Measurements from ENCODE around the gene DOK5.

DOK5 gene

DNA sequence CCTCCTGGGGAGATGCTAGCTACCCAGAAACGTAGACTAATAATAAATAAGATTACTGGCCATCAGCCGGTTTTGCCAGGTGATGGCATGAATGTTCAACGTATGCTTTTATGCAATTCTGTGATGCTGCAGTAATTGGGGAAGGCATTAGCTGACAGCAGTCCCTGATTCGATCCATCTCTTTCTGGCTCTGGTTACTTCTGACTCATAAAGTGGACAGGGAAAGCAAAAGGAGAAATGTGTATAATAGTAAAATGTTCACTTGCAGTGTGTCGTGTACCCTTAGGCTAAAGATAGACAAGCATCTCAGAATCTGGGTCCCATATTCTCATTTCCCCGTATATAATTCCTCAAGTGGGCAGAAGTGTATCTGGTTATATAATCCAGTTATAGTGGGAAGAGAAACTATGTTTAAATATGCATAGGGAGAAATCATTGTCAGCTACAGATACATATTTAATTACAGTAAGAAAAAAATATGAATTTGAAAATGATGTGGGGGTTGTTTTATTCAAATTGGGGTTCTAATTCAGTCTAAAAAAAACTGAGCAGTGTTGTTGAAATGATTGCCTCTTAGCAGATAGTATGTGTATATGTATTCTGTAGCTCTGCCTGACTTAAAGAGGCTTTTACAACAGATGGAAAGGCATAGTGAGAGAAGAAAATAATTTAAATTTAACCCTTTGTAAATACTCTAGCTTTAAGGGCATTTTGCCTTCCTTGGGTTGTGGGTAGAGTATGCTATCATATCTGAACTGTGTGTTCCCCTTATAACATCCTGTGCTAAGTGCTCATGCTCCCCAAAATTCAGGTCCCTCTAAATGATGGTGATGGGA, 40.6 kb downstream of the DOK5 start:
- DNase-seq: no peak

DNA sequence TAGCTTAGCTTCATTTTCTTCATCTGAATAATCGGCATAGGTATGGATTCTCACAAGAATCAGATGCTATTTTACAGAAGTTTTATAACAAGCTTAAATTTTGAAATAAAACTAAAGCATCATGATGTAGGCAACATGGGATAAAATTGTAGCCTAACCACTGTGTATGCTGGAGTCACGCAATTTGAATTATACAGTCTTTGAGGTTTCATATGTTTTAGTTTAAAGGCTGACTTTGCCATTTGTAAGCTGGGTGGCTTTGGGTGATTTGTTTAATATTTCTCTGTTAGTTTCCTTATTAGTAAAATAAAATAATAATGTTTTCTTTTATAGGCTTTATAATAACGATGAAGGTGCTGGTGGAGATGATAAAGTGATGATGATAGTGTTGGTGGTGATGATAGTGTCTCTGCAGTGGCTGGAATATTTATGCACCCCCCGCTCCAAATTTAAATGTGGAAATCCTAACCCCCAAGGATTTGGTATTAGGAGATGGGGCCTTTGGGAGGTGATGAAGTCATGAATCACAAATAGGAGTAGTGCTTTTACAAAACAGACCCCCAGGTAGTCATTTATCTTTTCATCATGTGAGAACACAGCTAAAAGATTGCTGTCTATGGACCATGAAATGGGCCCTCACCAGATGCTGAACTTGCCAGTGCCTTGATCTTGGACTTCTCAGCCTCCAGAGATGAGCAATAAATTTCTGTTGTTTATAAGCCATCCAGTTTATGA, 42.0 kb downstream of the DOK5 start:
- no peak for DNase-seq

DNA sequence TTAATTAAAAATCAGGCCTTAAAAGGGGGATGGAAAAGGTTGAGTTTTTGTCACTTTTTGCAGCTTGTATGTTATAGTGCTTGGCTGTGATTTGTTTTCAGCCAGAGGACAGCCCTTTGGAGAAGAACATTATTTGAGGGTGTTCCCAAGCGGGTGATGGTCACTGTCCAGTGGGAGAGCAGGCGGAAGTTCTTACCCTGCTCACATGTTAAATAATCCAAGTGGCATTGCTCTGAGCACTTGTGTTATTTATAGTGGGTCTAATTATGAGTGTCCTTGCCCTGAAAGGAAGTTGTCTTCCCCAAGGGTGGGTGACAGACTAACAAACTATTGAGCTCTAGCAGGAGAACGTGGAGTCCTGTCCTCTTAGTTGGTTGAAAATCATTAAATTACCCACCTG, 49.5 kb downstream of the DOK5 start:
- no peak for DNase-seq

DNA sequence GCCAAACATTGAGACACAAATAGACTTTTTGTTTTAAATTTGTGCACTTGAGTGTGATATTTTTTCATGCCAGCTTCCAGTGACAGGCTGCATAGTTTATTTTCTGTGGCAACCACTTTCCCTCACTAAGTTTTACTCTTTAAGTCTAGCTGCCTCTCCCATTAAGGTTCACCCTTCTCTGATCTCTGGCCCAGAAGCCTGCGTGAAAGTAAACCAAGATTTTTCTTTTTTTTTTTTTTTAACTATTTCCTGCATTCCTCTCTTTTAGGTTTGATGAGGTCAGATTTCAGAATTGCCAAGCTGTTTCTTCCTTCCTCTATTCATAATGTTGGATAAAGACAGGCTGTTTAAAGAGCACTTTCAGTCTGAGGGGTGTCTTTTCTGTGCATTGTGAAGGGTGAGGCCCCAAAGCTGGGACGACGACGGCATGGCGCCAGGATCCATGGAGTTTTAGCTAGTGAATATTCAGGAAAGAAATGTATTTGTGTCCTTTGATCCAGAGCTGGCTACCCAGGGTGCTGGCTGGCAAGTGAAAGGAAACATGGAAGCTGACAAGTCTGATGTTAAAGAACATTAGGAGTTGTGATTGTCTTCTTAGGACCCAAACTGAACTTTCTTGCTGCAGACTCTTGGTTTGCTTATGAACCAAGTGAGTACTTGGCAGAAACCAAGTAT, 50.7 kb downstream of the DOK5 start:
- no peak for DNase-seq

DNA sequence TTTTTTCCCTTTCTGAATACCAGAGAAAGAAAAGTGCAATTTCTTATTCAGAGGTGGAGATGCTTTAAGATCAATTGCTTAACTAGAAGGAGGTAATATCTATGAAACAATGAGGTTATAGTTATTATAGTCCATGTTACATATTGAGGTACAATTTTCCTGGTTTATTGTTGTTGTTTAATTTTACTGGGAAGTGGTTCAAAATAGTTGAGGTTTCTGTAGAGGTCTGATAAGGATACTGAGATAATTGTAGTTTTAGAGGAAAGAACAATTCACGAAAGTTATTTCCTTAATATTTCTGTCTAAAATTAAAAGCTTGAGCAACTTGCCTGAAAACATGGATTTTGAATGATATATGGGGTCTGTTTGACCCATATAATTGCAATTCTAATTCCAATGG, 51.4 kb downstream of the DOK5 start:
- DNase-seq: no peak

DNA sequence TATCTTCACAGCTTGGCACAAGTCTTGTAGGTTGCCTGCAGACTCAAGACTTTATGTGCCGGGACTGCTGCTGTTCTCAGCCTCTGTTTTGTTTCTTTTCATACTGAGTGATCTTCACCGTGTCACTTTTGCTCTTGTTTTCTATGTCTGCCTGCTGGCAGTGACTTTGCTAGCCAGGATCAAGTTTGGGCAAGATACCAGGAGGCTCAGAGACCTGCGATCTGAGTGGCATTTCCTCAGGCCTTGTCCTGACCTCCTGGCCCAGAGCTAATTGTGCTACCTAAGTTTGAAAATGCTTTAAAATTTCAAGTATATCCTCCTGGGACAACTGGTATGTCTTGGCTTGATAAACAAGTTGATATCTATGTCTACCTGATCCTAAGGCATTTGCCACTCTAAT, 57.2 kb downstream of the DOK5 start:
- no peak for DNase-seq

DNA sequence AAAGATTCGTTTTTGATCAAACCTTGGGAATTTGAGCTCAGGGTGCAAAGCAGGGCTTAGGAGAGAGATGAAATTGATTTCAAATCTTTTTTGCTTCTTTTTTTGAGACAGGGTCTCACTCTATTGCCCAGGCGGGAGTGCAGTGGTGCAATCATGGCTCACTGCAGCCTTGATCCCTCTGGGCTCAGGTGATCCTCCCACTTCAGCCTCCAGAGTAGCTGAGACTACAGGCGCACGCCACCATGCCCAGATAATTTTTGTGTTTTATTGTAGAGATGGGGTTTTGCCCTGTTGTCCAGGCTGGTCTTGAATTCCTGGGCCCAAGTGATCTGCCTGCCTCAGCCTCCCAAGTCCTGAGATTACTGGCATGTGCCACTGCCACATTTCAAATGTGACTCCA, 58.7 kb downstream of the DOK5 start:
- DNase-seq: no peak

DNA sequence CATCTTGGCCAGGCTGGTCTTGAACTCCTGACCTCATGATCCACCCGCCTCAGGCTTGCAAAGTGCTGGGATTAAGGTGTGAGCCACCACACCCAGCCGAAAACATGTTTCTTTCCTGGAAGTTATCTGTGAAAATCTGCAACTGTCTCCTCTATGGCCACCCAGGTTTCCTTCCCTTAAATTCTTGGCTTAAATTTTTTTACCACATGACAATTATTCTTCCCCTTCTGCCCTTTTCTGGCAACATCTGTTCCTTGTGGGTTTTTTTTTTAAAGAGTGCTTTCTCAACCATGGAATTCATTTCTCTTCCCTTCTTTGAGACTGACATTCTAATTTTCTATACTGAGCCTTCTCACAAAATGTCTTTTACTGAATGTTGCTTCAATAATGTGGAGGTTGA, 59.6 kb downstream of the DOK5 start:
- DNase-seq: no peak

DNA sequence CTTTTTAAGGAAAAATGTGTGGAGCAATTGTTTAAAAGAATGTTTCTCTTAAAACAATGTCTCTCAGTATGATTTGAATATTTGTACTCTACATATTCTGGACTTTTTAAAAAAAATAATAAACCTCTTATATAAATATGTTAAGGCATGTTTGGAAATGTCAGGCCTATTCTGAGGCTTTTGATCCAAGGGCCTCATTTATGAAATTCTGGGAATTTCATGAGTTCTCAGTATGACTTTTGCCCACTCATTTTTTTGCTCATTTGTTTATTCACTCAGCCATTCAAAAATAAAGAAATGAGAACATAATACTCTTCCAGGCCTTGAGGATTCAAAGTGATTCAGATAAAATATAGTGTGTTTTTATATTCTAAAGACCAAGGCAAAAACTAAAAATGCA, 60.4 kb downstream of the DOK5 start:
- no peak for DNase-seq

DNA sequence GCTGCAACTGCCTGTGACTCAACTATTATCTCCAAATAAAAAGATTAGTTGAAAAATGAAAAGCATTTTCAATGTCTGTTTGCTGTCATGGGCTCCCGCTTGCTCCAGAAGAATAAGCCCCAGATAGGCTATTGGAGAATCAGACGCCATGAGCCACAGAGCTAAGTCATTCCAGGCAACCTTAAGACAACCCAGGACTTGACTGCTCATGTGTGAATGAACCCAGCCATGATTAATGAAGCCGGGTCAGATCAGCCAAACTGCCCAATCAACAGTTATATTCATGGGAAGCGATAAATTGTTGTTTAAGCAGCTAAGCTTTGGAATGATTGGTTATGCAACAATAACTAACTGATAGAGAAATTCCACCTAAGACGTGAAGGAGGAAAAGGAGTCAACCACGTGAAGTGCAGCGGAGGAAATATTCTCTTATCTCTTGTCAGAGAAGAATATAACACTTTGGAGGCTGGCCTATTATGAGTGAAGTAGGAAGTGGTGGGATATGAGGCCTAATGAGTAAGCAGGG, 64.2 kb downstream of the DOK5 start:
- no peak for DNase-seq

DNA sequence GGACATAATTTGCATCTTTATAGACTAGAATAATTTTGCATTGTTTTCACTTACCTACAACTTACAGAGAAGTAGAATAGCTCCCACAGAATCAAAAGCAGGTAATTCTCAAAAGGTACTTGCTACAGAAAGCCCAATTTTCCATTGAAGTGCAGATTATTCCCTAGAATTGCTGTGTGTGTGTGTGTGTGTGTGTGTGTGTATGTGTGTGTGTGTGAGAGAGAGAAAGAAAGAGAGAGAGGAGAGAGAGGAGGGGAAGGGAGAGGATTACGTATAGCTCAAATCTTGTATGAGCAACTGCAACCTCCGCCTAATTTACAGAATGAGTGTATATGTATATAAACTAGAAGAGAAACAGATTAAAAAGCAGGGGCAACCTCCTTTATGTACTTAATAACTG, 68.0 kb downstream of the DOK5 start:
- DNase-seq: no peak

DNA sequence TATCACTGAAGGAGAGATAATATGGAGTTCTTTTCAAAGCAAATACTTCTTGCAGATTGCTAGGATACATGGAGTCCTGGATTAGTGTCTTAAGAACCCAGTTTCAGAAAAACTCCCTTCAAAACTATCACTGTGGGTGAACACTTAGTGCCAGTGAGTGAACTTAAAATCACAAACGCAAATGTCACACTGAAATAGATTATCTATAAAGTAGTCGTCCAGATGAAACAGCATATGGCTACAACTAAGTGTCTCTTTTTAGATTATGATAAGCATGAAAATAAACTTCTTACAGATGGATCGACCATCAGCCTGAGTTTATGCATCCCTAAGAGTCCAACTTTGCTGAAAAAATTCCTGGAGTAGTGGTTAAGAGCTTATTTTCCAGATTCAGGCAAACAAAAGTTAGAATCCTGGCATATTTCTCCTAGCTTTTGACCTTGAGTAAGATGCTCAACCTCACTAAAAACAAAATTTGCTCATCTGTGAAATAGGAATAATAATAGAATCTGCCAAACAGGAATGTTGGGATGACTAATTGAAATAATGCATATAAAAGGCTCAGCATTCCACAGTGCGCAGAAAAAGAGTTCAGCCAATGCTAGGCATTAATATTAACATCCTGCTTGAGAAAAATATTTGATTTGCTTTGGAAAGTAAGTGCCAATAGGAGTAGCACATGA, 70.4 kb downstream of the DOK5 start:
- no peak for DNase-seq

DNA sequence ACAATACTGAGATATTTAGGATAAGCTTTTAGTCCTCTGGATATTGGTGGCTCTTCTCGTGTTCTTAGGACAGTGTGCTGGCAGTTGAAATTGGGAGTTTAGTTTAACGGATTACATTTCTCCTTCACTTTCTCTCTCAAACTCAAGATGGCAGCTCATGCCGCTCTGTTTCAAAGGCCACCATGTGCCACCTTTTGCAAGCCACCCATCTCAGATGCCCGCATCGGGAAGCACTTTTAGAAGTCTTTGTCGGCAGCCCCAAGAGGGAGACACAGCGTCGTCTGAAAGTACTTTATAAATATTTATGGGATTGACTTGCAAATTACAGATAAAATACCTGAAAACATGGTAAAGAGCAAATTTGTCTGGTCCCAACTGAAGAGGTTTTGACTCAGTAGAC, 73.5 kb downstream of the DOK5 start:
- DNase-seq: no peak

DNA sequence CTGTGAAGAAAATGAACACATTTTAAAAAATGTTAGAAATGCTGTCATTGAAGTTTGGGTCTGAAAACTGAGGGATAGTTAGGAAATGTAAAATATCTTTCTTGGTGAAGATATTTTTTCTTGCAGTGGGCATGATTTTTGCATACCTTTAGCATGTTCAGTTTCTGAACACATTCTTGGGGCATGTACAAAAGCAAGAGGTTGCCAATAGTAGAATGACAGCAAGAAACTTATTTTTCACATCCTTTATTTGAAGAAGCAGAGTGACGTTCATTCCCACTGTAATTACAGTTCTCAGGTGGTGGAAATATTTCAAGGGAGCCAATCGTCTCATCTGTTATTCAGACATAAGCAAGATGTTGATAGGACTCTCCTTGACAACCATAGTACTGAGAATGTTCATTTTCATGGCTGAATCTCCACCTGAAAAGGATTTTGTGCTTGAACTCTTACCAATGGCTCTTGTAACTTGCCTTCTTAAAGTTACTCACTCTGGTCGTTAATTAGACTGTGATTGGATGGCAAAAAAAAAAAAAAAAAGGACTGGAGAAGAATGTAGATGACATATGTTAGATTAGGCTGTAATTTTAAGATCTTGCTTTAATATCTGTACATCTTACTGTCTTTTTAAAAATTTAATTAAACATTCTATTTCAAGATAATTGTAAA, 74.4 kb downstream of the DOK5 start:
- no peak for DNase-seq

DNA sequence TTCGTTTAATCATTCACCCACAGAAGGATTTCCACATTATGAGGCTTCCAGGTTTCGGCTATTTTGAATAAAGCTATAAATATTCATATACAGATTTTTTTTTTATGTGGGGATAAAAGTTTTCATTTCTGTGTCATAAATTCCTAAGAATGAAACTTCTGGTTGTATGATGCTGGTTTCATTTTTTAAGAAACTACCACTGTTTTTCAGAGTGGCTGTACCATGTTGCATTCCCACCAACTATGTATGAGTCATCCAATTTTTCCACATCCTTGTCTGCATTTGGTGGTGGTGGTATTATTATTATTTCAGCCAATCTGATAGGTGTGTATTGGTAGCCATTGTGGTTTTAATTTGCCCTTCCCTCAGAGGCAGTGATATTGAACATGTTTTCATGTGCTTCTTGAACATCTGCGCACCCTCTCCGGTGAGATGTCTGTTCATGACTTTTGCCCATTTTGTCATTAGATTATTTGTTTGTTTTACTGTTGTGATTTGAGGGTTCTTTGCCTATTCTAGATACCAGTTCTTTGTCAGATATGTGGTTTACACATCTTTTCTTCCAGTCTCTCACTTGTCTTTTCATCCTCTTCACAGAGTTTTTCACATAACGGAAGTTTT, 75.5 kb downstream of the DOK5 start:
- DNase-seq: no peak

DNA sequence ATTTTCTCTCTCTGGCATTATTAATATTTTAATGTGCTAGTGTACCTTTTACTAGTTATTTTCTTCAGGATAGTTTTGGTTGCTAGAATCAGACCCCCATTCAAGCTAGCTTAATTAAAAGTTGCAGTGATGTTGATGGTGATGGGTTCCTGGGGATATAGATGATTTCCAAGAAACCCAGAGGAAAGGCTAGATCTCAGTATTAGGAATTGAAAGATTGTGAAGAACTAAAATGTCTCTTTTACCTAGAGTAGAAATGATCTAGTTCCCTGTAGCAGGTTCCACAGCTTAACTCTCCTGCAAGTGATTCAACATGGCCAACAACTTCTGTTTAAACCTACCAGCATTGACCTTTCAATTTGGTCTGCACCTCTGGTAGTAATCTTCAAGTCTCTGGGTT, 78.6 kb downstream of the DOK5 start:
- no peak for DNase-seq

DNA sequence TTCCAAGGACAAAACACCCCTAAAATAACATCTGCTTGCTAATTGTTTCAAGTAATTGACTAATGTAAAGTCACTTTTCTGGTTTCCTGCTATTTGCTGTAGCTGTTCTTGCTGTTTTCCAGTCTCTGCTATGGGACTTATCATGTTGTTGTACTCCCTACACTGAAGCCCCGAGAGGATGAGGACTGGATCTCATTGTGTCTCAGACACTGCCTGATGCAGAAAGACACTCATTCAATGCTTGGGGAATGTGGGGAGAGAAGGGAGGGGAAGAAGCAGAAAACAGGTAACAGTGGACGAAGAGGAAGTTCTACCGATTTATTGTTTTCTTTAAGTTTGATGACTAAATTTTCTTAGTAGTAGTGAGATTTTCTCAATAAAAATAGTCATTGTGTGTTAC, 79.8 kb downstream of the DOK5 start:
- DNase-seq: no peak

DNA sequence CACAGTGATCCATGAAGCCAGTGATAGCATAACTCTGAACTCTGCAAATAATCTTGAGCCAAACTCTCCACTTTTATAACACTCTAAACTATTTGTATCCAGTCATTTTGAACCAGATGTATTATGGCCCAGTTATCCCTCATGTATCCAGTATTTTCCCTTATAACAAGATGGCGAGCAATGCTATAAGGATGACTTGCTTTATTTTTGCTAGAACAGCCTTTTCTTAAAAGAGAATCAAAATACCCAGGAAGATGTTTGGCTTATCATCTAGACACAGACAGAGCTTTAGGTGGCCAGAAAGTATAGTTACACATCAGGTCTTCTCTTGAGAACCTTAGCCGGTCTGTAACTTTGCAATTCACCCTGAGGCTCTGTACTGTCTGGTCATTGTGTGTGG, 81.0 kb downstream of the DOK5 start:
- no peak for DNase-seq

DNA sequence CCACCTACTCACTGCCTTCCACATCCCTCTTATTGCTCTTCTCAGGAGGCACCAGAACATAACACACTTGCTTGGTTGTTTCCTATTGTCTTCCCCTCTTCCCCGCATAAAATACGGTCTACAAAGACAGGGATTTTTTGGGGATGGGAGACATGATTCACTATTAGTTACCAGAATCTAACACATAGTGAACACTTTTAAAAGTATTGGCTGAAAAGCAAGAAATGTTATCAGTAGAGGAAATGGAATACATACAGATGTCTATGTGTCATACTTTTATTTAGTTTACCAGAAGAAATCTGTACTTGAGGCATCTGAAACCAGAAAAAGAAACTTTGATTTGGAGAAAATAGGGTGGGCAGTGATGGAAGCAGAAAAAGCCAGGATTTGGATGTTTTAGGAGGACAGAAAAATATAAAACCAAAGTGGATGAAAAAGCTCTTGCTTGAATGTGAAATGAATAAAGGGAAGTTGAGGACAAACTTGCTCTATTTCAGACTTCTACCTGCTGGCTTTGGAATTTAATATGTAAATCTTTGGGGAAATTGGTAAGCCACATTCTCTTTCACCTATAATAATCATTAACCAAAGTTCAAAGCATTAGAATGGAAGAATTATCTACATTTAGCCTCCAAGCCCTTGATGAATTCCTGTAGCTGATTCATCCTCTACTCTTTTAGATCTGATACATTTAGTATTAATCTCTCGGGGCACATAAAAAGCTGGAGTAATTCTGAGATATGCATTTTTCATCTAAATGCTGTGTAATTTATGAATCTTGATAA, 82.6 kb downstream of the DOK5 start:
- no peak for DNase-seq

DNA sequence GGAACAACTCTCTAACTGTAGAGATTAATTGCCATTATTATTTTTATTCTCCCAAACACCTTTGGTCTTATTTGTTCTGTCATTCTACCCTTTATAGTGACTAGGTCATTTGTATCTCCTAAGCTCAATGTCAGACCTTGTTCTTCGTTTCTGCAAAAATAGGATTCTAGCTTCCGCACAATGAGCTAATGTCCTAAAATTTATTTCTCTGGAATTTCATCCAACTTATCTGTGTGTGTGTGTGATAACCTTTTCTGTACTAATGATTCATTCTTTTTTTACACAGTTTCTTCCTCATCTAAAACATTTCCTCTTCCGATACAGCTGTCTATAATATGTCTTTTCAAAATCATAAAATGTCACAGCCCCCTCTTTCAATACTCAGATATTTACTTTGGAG, 84.5 kb downstream of the DOK5 start:
- no peak for DNase-seq

DNA sequence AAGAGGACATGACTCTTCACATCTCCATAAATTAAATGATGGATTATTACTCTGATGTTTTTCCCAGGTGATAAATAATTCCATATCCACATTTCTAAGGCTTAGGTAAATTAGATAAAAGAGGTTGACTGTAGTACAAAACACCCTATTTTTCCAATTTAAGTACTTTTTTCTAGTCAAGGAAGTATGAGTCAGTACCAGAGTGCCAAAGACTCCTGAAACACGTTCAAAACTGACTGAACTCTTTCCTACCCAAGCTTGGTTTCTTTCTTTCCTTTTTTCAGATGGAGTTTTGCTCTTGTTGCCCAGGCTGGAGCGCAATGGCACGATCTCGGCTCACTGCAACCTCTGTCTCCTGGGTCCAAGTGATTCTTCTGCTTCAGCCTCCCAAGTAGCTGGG, 85.0 kb downstream of the DOK5 start:
- DNase-seq: no peak
